Measurements from ENCODE around the gene IRAG1. TPM values are rescaled to one million over a fixed set of nuclear protein-coding genes. Genes with fewer than 3 reads are reported as not detected.
"Not testable (repeated sequence)": the region's sequence is repeated elsewhere in the genome, so short reads cannot be mapped to it uniquely, and the experiment has no call there.

The IRAG1 gene
- total RNA-seq, 1 donor = 17.6 TPM

GRCh38 chr11:10692531-10693115 is 932 bp downstream of the IRAG1 start:
- TF ChIP-seq CTCF (IDR thresholded peaks at IDR 0.05; ENCODE audit: insufficient read depth, low read length) = no peak
- no peak for DNase-seq (ENCODE audit: low read depth)
- peak overlapping the region; percentile 61 for H3K4me3 ChIP-seq (ENCODE audit: low read depth, low read length)

- peak; percentile 35 for TF ChIP-seq CTCF (IDR thresholded peaks at IDR 0.05; ENCODE audit: insufficient read depth, low read length)
- no peak overlapping the region for H3K4me3 ChIP-seq (ENCODE audit: low read depth, low read length)
- DNase-seq (ENCODE audit: low read depth) = no peak
Measured at GRCh38 chr11:10688401-10688800, 5.2 kb downstream of the IRAG1 start.

GRCh38 chr11:10686311-10686710 is 7.2 kb downstream of the IRAG1 start:
- no peak overlapping the region for H3K4me3 ChIP-seq (ENCODE audit: low read depth, low read length)
- DNase-seq (ENCODE audit: low read depth) = no peak
- TF ChIP-seq CTCF (IDR thresholded peaks at IDR 0.05; ENCODE audit: insufficient read depth, low read length) = no peak

GRCh38 chr11:10683429-10683828 is 10.1 kb downstream of the IRAG1 start:
- no peak for TF ChIP-seq CTCF (IDR thresholded peaks at IDR 0.05; ENCODE audit: insufficient read depth, low read length)
- H3K4me3 ChIP-seq (ENCODE audit: low read depth, low read length) = no peak overlapping the region
- no peak for DNase-seq (ENCODE audit: low read depth)

- no peak for TF ChIP-seq CTCF (IDR thresholded peaks at IDR 0.05; ENCODE audit: insufficient read depth, low read length)
- no peak overlapping the region for H3K4me3 ChIP-seq (ENCODE audit: low read depth, low read length)
- DNase-seq (ENCODE audit: low read depth) = no peak
Measured at GRCh38 chr11:10680956-10681487, 12.5 kb downstream of the IRAG1 start.

GRCh38 chr11:10680279-10680678 is 13.3 kb downstream of the IRAG1 start:
- not testable (repeated sequence) for H3K4me3 ChIP-seq (ENCODE audit: low read depth, low read length)

GRCh38 chr11:10679644-10680043 is 13.9 kb downstream of the IRAG1 start:
- H3K4me3 ChIP-seq (ENCODE audit: low read depth, low read length) = no peak overlapping the region
- no peak for DNase-seq (ENCODE audit: low read depth)
- TF ChIP-seq CTCF (IDR thresholded peaks at IDR 0.05; ENCODE audit: insufficient read depth, low read length) = no peak

More at GRCh38 chr11:10680279-10680678, 13.3 kb downstream of the IRAG1 start:
- DNase-seq (ENCODE audit: low read depth) = not testable (repeated sequence)

Measured in fibroblast of the aortic adventitia (primary cell).